HEK293 (cell line): ENCODE measurements around the gene DNAJB4.

Experiments
- CTCF ChIA-PET: fragments of 350-600 bp; formaldehyde crosslinking; extraction: SDS; loops from one replicate; lab custom pipeline; 2021; ENCODE audit warnings: antibody characterized with exemption; lab: Yijun Ruan, JAX
- POLR2A ChIA-PET: fragments of 300-600 bp; formaldehyde crosslinking; extraction: SDS; loops from one replicate; lab custom pipeline; 2020; ENCODE audit warnings: antibody characterized with exemption, inconsistent platforms; lab: Yijun Ruan, JAX
- H3K27ac ChIP-seq: fragments of 200-500 bp; sonication (Bioruptor generic); 2 replicates; pipeline ENCODE4 v1.5.1; 2014; ENCODE audit warnings: low read depth, low read length, control low read depth, inconsistent platforms; ENCODE audit errors: extremely low read depth
- H3K36me3 ChIP-seq, 2 experiments: fragments of 200-500 bp in 1 of 2; sonication (Bioruptor generic) in 1 of 2; 1 replicate in 1 of 2; 2 replicates in 1 of 2; pipeline ENCODE4 v1.5.1; 2014 to 2017; ENCODE audit warnings: inconsistent platforms in 2 of 2, low read length in 2 of 2; ENCODE audit not compliant: control insufficient read depth in 2 of 2, insufficient read depth in 1 of 2
- H3K4me1 ChIP-seq: fragments of 200-500 bp; sonication (Bioruptor generic); 2 replicates; pipeline ENCODE4 v1.5.1; 2014; ENCODE audit warnings: mild to moderate bottlenecking, low read length, inconsistent platforms; ENCODE audit not compliant: control insufficient read depth, insufficient read depth
- H3K4me3 ChIP-seq: 2 replicates; pipeline ENCODE4 v1.5.1; 2011; ENCODE audit warnings: low read depth, mild to moderate bottlenecking, control low read depth, low read length, moderate library complexity
- H3K9me3 ChIP-seq: fragments of 200-500 bp; sonication (Bioruptor generic); 2 replicates; pipeline ENCODE4 v1.5.1; 2014; ENCODE audit warnings: low read depth, low read length, inconsistent platforms; ENCODE audit not compliant: control insufficient read depth, insufficient read depth
- FEZF1 ChIP-seq: fragments of 450-650 bp; formaldehyde crosslinking; IDR thresholded peaks from 2 replicates; pipeline ENCODE4 v1.5.1; 2016; ENCODE audit warnings: missing biosample characterization, missing genetic modification characterization
- GLI4 ChIP-seq: fragments of 450-650 bp; formaldehyde crosslinking; IDR thresholded peaks from 2 replicates; pipeline ENCODE4 v1.5.1; 2016; ENCODE audit warnings: missing biosample characterization, missing genetic modification characterization
- HOXD13 ChIP-seq: sonication (generic); formaldehyde crosslinking; IDR thresholded peaks from 2 replicates; pipeline ENCODE4 v1.8.0; 2022; ENCODE audit warnings: missing genetic modification reagents, borderline replicate concordance
- KLF17 ChIP-seq: fragments of 450-650 bp; formaldehyde crosslinking; IDR thresholded peaks from 2 replicates; pipeline ENCODE4 v1.5.1; 2016; ENCODE audit warnings: missing biosample characterization, missing genetic modification characterization
- KLF9 ChIP-seq: fragments of 450-650 bp; formaldehyde crosslinking; IDR thresholded peaks from 2 replicates; pipeline ENCODE4 v1.5.1; 2016; ENCODE audit warnings: missing biosample characterization, missing genetic modification characterization, low read depth
- MYNN ChIP-seq: fragments of 450-650 bp; formaldehyde crosslinking; IDR thresholded peaks from 2 replicates; pipeline ENCODE4 v1.5.1; 2016; ENCODE audit warnings: missing biosample characterization, missing genetic modification characterization, borderline replicate concordance
- OSR2 ChIP-seq: fragments of 450-650 bp; formaldehyde crosslinking; IDR thresholded peaks from 2 replicates; pipeline ENCODE4 v1.5.1; 2016; ENCODE audit warnings: missing biosample characterization, missing genetic modification characterization
- REPIN1 ChIP-seq: fragments of 450-650 bp; formaldehyde crosslinking; IDR thresholded peaks from 2 replicates; pipeline ENCODE4 v1.5.1; 2017; ENCODE audit warnings: missing biosample characterization, missing genetic modification characterization, low read depth
- SCRT1 ChIP-seq: fragments of 450-650 bp; formaldehyde crosslinking; IDR thresholded peaks from 2 replicates; pipeline ENCODE4 v1.5.1; 2016; ENCODE audit warnings: missing biosample characterization, missing genetic modification characterization, borderline replicate concordance
- SP2 ChIP-seq: fragments of 450-650 bp; formaldehyde crosslinking; IDR thresholded peaks from 2 replicates; pipeline ENCODE4 v1.5.1; 2016; ENCODE audit warnings: missing biosample characterization, missing genetic modification characterization
- ZBTB17 ChIP-seq: fragments of 450-650 bp; formaldehyde crosslinking; IDR thresholded peaks from 2 replicates; pipeline ENCODE4 v1.5.1; 2016; ENCODE audit warnings: missing biosample characterization, missing genetic modification characterization
- ZBTB7A ChIP-seq: fragments of 450-650 bp; formaldehyde crosslinking; IDR thresholded peaks from 2 replicates; pipeline ENCODE4 v1.5.1; 2016; ENCODE audit warnings: low read depth, missing biosample characterization, missing genetic modification characterization
- ZNF10 ChIP-seq: fragments of 450-650 bp; formaldehyde crosslinking; IDR thresholded peaks from 2 replicates; pipeline ENCODE4 v1.5.1; 2017; ENCODE audit warnings: missing biosample characterization, missing genetic modification characterization
- ZNF132 ChIP-seq: fragments of 450-650 bp; formaldehyde crosslinking; IDR thresholded peaks from 2 replicates; pipeline ENCODE4 v1.5.1; 2017; ENCODE audit warnings: missing biosample characterization, missing genetic modification characterization, borderline replicate concordance
- ZNF138 ChIP-seq: fragments of 450-650 bp; formaldehyde crosslinking; IDR thresholded peaks from 2 replicates; pipeline ENCODE4 v1.5.1; 2016; ENCODE audit warnings: missing biosample characterization, missing genetic modification characterization, borderline replicate concordance
- ZNF174 ChIP-seq: fragments of 450-650 bp; formaldehyde crosslinking; IDR thresholded peaks from 2 replicates; pipeline ENCODE4 v1.5.0; 2017; ENCODE audit warnings: missing biosample characterization, mild to moderate bottlenecking, missing genetic modification characterization
- ZNF2 ChIP-seq: fragments of 450-650 bp; formaldehyde crosslinking; IDR thresholded peaks from 2 replicates; pipeline ENCODE4 v1.5.1; 2016; ENCODE audit warnings: missing biosample characterization, missing genetic modification characterization
- ZNF202 ChIP-seq: fragments of 450-650 bp; formaldehyde crosslinking; IDR thresholded peaks from 2 replicates; pipeline ENCODE4 v1.5.1; 2016; ENCODE audit warnings: missing biosample characterization, missing genetic modification characterization, borderline replicate concordance
- ZNF335 ChIP-seq: fragments of 450-650 bp; formaldehyde crosslinking; conservative IDR thresholded peaks from 2 replicates; pipeline ENCODE4 v1.5.1; 2016; ENCODE audit warnings: missing biosample characterization, missing genetic modification characterization
- ZNF341 ChIP-seq: fragments of 450-650 bp; formaldehyde crosslinking; IDR thresholded peaks from 2 replicates; pipeline ENCODE4; 2016; ENCODE audit warnings: low read depth, missing biosample characterization, missing genetic modification characterization
- ZNF354C ChIP-seq: fragments of 450-650 bp; formaldehyde crosslinking; IDR thresholded peaks from 2 replicates; pipeline ENCODE4 v1.5.1; 2016; ENCODE audit warnings: missing biosample characterization, missing genetic modification characterization, low read depth, borderline replicate concordance
- ZNF449 ChIP-seq: fragments of 450-650 bp; formaldehyde crosslinking; IDR thresholded peaks from 2 replicates; pipeline ENCODE4 v1.5.1; 2017; ENCODE audit warnings: missing biosample characterization, mild to moderate bottlenecking, missing genetic modification characterization, moderate library complexity
- ZNF521 ChIP-seq: fragments of 450-650 bp; formaldehyde crosslinking; IDR thresholded peaks from 2 replicates; pipeline ENCODE4 v1.5.1; 2017; ENCODE audit warnings: missing biosample characterization, mild to moderate bottlenecking, missing genetic modification characterization
- ZNF548 ChIP-seq: fragments of 450-650 bp; formaldehyde crosslinking; IDR thresholded peaks from 2 replicates; pipeline ENCODE4 v1.5.1; 2016; ENCODE audit warnings: missing biosample characterization, missing genetic modification characterization
- ZNF560 ChIP-seq: fragments of 450-650 bp; formaldehyde crosslinking; IDR thresholded peaks from 2 replicates; pipeline ENCODE4 v1.5.1; 2017; ENCODE audit warnings: missing biosample characterization, missing genetic modification characterization, borderline replicate concordance
- ZNF596 ChIP-seq: fragments of 450-650 bp; IDR thresholded peaks from 2 replicates; pipeline ENCODE4 v1.5.0; 2018; ENCODE audit warnings: missing biosample characterization, mild to moderate bottlenecking, missing genetic modification characterization, moderate library complexity
- ZNF626 ChIP-seq: fragments of 450-650 bp; sonication (Bioruptor Pico); formaldehyde crosslinking; IDR thresholded peaks from 2 replicates; pipeline ENCODE4 v1.5.1; 2018; ENCODE audit warnings: missing biosample characterization, missing genetic modification characterization, inconsistent platforms
- ZNF677 ChIP-seq: fragments of 450-650 bp; IDR thresholded peaks from 2 replicates; pipeline ENCODE4 v1.5.0; 2018; ENCODE audit warnings: missing biosample characterization, mild to moderate bottlenecking, missing genetic modification characterization, moderate library complexity
- ZNF747 ChIP-seq: fragments of 450-650 bp; formaldehyde crosslinking; IDR thresholded peaks from 2 replicates; pipeline ENCODE4 v1.5.1; 2016; ENCODE audit warnings: missing biosample characterization, missing genetic modification characterization
- ZNF777 ChIP-seq: fragments of 450-650 bp; formaldehyde crosslinking; IDR thresholded peaks from 2 replicates; pipeline ENCODE4 v1.5.1; 2017; ENCODE audit warnings: missing biosample characterization, missing genetic modification characterization, borderline replicate concordance
- ZSCAN30 ChIP-seq: fragments of 450-650 bp; IDR thresholded peaks from 2 replicates; pipeline ENCODE4 v1.5.1; 2018; ENCODE audit warnings: missing biosample characterization, mild to moderate bottlenecking, missing genetic modification characterization, moderate library complexity
- TF ChIP-seq, protein P1 (sequence below): fragments of 450-650 bp; formaldehyde crosslinking; IDR thresholded peaks from 2 replicates; pipeline ENCODE4 v1.5.1; 2016; ENCODE audit warnings: missing biosample characterization, missing genetic modification characterization

DNAJB4 gene

GRCh38 chr1:77956464-77956863 is 48.3 kb upstream of the DNAJB4 start:
- Histone ChIP-seq H3K36me3 (peaks cover 84 to 98% of the 10 kb centered on the region in 2 experiments), H3K4me1 (no peaks in the 10 kb centered on the region), H3K9me3 (no peaks in the 10 kb centered on the region), H3K27ac (no peak overlapping the region), H3K4me3 (no peak overlapping the region)
- TF ChIP-seq ZNF10 (tag by site-specific recombination) = no peak
- no peak for TF ChIP-seq ZNF747 (tag by site-specific recombination)
- no peak for TF ChIP-seq ZNF626
- no peak for TF ChIP-seq ZNF174
- CTCF ChIA-PET = interaction anchor here (0.8 kb wide), 1 partner anchor 8 kb away, joined by 3 read pairs; no protein-coding TSS in a partner anchor
- POLR2A ChIA-PET = interaction anchor here (1.2 kb wide), 1 partner anchor 48 kb away, joined by 3 read pairs; the partner anchor contains the start of gene DNAJB4

DNA sequence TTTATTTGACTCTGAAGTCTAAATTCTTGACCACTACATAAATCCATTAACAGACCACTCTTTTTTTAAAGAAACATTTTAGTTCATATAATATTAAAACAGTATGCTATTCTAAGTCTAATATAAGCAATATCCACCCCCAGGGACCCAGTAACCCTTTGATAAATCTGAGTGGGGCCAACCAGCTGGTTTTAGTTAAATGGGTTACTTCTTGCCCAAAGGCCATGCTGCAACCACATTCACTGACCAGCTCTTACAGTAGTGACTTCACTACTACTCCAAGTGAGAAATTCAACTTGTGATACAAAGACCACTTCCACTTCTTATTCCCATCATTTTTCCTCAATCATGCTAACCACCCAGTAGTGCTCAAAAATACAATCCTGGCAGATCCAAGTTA is 46.3 kb upstream of the DNAJB4 start:
- Histone ChIP-seq H3K4me3 (no peak overlapping the region), H3K27ac (no peak overlapping the region), H3K36me3 (peaks cover 86 to 99% of the 10 kb centered on the region in 2 experiments), H3K4me1 (no peaks in the 10 kb centered on the region)
- POLR2A ChIA-PET = no interaction called here
- TF ChIP-seq OSR2 (tag by site-specific recombination) (no peak), REPIN1 (no peak), MYNN (no peak), ZNF2 (tag by site-specific recombination) (no peak), ZNF174 (no peak), KLF9 (tag by site-specific recombination) (no peak), GLI4 (no peak), ZNF560 (tag by site-specific recombination) (no peak), ZNF335 (no peak), ZNF354C (tag by site-specific recombination) (no peak), SCRT1 (no peak), ZNF10 (tag by site-specific recombination) (no peak), ZNF132 (tag by site-specific recombination) (no peak), ZNF521 (tag by site-specific recombination) (no peak), ZNF202 (no peak), ZNF341 (tag by site-specific recombination) (no peak), SP2 (tag by site-specific recombination) (no peak)
- TF ChIP-seq, all 188 proteins: peak for 0
- H3K9me3 ChIP-seq = no peaks in the 10 kb centered on the region
- CTCF ChIA-PET = no interaction called here

DNA sequence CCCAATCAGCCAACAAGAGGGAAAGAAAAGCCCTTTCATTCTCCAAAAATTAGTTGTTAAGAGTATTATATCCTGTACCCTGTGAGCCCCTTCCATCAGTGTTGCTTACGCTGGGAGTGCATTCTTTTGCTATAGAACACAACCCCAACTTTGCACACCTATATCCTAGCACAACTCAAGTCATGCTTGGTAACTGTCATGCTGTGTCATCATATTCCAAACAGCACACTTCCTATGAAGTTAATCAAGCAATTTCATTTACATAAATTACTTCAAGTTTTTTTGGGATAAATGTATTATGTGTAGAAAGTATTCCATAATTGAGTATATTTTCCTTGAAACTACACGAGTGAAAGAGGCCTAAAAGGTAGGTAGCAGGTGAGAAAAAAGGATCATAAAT is 45.9 kb upstream of the DNAJB4 start:
- ChIA-PET POLR2A (no interaction called here), CTCF (no interaction called here)
- H3K4me1 ChIP-seq = no peaks in the 10 kb centered on the region
- peaks cover 86 to 100% of the 10 kb centered on the region in 2 experiments for H3K36me3 ChIP-seq
- H3K9me3 ChIP-seq = no peaks in the 10 kb centered on the region
- TF ChIP-seq KLF17 (tag by site-specific recombination) = no peak
- TF ChIP-seq ZNF449 = no peak
- no peak for TF ChIP-seq ZNF548
- TF ChIP-seq ZBTB7A = no peak
- TF ChIP-seq ZNF138 = no peak
- TF ChIP-seq ZNF777 (tag by site-specific recombination) = no peak
- no peak for TF ChIP-seq FEZF1 (tag by site-specific recombination)
- no peak for TF ChIP-seq HOXD13 (CRISPR knock-in tag)
- no peak for TF ChIP-seq ZBTB17 (tag by site-specific recombination)
- no peak for TF ChIP-seq ZNF596
- TF ChIP-seq ZNF677 (tag by site-specific recombination) = no peak
- TF ChIP-seq ZSCAN30 (tag by site-specific recombination) = no peak
- TF ChIP-seq, protein P1, sequence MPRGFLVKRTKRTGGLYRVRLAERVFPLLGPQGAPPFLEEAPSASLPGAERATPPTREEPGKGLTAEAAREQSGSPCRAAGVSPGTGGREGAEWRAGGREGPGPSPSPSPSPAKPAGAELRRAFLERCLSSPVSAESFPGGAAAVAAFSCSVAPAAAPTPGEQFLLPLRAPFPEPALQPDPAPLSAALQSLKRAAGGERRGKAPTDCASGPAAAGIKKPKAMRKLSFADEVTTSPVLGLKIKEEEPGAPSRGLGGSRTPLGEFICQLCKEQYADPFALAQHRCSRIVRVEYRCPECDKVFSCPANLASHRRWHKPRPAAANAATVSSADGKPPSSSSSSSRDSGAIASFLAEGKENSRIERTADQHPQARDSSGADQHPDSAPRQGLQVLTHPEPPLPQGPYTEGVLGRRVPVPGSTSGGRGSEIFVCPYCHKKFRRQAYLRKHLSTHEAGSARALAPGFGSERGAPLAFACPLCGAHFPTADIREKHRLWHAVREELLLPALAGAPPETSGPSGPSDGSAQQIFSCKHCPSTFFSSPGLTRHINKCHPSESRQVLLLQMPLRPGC (tag by site-specific recombination) = no peak
- no peak overlapping the region for H3K27ac ChIP-seq
- no peak overlapping the region for H3K4me3 ChIP-seq
